ENCODE measurements around the gene OPTC.

- TF ChIP-seq CTCF (IDR thresholded peaks at IDR 0.05) (no peak), EP300 (IDR thresholded peaks at IDR 0.05) (no peak), POLR2AphosphoS5 (IDR thresholded peaks at IDR 0.05) (no peak)
These were observed 45.4 kb upstream of the OPTC start for GRCh38 chr1:203448521-203449061.

Measured in stomach (tissue), 4 donors.